HG02970 (cell line): ENCODE data around the gene OAT.

Source experiments
- ATAC-seq: cut with Tn5 transposase; IDR thresholded peaks from one replicate; pipeline ENCODE4 v1.9.1; 2021; ENCODE audit warnings: mild to moderate bottlenecking, moderate library complexity, moderate number of reproducible peaks; ENCODE audit not compliant: unreplicated experiment, low FRiP score

The OAT gene

DNA sequence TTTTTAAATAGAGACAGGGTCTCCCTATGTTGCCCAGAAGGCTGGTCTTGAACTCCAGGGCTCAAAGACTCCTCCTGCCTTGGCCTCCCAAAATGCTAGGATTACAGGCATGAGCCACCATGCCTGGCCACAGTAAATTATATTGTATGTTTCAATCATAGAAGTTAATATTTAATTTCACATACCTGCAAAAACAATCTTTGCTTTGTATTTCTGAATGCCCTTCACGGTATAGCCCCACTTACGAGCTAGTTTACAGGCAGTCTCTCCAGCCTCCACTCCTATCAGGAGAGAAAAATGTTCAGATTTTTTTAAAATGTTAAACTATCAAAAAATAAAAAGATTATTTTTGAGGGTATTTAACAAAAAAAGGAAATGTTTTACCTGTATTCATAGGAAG, 10.4 kb downstream of the OAT start:
- no peak for ATAC-seq

DNA sequence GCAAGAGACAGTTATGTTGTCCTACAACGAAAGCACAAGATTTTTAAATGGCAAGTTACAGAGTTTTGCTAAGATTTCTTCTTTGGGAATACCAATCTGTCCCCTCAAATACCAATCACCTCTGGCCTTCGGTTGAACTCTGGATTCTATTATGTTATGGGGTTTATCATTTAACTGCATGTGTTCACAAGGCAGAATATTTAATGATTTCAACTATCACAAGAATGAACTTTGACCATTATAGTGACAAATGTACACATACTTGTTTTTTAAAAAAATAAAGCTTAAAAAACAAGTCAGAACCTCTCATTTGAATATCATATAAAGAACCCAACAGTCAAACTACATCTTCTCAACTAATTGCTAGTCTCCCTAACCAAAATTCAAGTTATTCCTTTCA, 11.3 kb downstream of the OAT start:
- ATAC-seq: no peak

DNA sequence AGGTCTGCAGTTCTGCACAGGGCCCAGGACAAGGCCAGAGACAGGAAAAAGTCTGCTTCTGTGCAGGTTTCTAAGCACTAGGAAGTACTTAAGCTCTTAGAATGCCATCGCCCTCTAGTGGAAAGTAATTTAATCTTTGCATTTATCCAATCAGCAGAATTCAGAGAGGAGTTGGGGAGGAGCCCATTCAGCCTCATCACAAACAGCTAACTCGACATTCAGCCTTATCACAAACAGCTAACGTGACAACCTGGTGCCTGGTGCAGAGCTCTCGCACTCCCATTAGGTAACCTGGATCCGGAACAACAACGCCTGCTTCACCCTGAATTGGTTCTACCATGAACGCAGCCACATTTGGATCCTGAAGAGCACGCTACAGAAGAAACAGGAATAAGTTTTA, 15.2 kb downstream of the OAT start:
- ATAC-seq: no peak

DNA sequence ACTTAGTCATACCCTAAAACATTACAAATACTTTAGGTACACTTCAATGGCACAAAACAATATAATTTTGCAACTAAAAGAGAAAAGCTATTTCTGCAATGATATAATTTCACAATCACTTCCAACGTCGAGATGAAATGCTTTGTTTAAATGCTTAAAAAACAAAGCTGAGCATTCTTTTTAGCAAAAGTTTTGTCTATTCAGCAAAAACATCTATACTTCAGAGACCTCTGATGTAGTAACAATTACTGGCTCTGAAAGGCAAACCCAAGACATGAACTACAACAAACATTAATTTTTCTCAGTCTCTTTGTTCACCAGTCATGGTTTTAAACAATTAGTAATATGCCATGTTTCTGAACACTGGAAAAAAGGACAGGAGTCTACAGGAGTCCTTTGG, 16.4 kb downstream of the OAT start:
- ATAC-seq: no peak

DNA sequence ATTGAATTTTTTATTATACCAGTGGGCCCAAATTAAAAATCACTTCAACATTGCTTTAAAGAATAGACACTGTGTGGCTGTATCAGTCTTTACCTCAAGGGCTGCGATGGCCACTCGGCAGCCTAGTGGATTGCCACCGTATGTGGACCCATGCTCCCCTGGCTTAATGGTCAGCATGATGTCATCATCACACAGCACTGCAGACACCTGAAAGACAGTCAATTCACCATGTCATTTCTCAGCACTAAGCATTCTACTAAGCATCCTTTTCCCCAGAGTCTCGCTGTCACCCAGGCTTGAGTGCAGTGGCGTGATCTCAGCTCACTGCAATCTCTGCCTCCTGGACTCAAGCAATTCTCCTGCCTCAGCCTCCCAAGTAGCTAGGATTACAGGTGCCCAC, 17.1 kb downstream of the OAT start:
- no peak for ATAC-seq

DNA sequence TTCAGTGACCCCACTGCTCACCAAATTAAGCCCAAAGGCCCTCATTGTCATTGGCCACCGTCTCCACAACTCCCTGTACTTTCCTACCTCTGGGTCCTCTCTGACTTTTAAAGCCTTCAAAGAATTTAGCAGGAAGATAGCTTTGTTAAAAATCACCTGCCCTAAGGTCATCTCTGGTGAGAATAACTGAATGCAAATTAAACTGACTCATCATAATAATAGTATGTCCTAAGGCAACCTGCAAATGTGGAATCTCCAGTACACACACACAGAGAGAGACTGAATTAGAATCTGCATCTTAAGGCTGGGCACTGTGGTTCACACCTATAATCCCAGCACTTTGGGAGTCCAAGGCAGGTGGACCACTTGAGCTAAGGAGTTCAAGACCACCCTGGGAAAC, 24.1 kb downstream of the OAT start:
- no peak for ATAC-seq

DNA sequence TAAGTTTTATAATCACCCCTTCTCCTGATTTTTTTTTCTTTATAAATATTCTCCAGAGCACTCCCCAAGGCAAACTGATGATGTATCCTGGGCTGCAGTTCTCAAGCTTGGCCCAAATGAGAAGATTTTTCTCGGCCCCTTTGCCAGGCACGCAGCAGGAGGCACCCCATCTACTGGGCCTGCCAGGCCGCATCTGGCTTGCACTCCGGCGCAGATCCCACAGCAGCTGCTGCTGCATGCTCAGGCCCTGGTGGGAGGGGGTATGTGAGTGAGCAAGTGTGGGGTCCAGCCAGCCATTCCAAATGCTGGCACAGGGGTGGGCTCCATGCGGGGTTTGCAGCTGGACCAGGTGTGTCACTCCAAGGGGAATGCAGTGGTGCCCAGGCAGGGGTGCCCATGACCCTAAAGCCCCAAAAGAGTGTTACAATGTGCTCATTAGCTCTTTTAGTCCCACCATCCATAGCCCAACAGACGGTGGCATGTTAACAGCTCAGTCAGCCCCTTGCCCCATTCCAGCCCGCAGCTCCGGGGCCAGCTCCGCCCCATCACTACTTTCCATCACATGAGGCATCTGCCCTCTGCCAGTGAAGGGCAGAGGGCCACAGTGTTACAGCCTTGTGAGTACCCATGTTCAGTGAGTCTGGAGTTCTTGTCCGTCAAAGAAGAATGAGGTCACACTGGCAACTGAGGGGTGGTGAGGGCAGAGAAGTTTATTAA, 25.9 kb downstream of the OAT start:
- no peak for ATAC-seq

DNA sequence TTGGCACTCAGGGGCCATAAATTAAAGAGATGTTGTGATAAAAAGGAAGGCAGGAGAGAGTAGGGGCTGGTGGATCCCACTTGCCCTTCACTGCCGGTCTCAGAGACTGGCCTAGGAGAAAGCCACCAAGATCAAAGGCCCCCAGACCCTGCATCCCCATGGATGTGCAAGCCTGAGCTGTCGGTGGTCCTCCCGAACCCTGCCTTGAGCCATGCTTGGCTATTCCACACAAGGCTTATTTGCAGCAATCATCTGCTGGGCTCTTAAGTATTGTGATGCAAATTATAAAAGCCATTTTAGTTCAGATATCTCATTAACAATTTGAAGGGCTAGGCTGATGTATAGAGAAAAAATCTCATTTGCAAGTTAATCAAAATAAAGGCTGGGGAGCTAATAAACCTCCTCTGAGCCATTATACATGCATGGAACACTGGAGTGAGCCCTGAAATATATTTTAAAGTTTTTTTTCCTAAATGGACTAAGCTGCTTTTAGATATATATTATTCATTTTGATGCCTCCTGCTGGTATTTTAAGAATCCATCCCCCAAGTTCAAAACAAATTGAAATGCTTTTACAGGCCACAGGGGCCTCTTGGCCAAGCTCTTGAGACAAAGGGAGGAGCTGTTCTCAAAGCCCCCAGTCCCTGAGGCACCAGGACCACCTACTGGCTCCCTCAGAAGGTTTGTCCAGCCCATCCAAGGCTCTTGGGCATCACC, 28.1 kb downstream of the OAT start:
- ATAC-seq: no peak

DNA sequence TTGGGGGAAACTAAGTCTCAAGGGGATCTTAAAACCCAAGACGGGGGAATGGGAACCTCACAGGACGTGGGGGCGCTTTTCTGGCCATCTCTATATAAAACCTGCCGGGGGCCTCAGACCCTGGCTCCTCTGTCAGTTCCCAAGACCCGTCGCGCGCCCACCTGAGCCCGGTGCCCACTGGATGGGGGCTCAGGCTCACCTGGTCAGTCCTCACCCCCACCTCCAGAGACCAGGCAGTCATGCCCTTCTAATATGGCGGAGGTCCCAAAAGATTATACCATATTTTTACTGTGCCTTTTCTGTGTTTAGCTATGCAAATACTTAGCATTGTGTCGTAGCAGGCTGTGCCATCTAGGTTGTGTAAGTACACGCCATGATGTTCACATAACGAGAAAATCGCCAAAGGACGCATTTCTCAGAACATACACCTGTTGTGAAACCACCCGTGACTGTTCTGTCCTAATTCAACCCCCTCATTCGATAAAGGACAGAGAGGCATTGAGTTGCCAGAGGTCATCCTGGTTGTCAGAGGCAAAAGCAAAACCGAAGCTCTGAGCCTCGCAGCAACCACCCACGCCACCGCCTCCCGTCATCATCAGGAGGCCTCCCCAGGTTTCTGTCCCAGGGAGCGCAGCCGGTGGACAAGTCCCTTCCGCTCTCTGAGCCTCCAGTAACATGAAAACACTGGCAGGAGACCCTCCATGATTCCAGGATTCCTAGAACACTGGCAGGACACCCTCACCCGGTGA, 28.9 kb downstream of the OAT start:
- no peak for ATAC-seq

DNA sequence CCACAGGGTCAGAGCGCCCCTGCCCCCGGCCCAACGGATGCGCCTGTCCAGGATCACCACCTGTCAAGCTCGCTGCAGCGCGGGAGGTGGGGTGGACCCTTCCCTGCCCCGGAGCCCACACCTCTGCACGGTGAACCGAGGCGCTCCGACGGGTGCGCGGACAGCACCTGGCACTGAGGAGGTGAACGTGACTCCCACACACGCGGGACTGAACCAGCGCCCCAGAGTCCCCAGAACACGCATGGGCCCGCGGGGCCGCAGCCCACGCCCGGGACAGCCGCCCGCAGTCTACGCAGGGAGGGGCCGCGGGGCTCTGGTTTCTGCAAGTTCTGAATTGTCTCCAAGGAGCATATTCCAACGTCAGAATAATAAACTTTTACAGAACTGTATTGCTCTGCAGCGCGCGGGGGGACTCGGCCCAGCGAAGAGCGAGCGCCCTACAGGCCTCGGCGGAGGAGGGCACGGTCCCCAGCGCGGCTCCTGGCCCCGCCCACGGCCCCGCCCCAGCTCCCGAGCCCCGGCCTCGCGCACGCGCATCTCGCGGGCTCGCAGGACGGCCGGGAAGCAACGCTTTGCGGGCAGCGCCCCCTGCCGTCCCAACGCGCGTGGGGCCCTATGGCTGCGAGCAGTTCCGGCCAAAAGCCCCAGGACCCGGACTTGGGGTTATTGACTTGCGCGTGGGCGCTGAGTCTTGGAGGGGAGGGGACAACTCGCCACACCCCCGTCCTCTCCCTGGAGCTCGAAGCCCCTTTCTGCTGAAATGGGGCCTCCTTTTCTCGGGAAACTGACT, 29.7 kb downstream of the OAT start:
- peak; percentile 91 for ATAC-seq

DNA sequence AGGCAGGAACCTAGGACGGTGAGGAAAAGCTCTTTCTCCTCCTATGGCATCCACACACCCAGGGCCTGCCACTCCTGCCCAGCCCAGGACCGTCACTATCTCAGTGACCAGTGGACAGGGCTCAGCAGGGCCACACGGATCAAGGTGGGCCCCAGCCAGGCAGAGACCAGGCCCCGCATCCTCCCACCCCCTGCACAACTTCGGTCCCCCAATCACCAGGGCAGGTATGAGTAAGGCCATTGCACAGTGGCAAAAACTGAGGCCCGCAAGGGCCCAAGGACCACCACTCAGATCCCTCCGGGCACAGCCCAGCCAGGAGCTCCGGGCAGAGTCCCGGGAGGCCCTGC, 30.3 kb downstream of the OAT start:
- ATAC-seq: no peak

DNA sequence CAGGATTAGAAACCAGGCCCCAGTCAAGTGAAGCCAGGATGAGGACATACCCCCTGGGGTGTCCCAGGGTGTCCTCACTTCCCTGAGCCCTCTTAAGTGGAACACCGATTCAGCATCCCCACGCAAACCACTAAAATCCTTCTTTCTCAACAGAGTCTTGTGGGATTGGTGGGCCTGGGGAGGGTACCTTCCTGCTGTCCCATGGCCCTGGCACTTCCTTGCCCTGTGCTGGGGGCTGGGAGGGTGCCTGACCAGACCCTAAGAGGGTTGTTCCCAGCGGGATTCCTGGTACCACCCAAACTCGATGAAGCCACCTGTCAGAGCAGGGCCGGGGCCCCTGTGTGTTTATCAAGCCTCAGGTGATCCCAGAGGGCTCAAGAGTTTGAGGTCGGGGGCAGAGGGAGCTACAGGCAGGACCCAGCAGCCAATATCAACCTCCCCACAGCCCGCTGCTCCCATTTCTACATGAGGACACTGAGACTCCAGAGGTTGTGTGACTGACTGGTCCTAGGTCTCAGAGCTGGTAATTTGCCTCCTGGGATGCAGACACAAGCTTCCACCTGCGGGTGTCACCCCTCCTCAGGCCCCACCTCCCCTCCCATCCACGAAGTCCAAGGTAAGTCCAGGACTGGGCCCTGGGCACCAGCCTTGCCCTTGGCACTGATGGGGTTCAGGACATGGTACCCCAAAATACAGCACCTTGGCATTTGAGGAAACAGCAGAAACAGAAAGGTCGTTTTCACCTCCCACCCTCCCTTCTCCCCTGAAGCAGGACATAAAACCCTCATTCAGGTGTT, 31.4 kb downstream of the OAT start:
- no peak for ATAC-seq

DNA sequence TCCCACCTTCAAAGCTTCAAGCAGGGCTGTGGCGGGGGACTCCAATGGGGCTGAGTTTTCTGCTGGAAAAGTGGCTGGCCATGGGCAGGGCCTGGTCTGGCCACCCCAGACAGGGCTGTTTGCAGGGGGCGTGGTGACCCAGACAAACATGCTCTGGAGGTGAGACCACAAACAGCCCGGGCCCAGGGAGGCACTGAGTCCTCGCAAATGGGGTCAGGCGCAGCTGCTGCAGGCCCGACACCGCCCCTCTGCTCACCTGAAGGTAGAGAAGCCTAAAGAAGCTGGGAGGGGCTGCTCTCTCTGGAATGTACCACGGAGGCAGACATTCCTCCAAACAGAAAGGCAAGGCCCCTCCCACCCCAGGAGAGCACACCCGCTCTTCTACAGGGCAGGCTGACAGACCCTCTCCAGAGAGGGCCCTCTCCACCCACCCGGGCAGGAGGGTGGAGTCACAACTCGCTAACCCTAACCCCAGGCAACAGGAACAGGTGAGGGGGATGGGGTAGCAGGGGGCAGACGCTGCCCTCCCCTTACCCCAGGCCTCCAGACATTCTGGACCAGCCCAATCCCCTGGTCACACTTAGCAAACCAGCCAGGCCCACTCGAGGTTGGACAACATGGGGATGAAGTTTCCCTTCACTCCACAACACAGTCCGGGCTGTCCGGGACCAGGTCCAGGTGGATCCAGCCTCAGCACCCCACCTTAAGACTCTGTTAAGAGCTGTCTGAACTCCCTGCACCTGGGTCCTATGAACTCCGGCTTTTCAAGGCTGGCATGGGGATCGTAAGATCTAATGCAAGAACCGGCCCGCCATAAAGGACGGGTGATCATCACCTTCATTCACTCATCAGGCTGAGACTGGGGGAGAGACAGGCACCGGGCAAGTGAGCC, 32.3 kb downstream of the OAT start:
- no peak for ATAC-seq

DNA sequence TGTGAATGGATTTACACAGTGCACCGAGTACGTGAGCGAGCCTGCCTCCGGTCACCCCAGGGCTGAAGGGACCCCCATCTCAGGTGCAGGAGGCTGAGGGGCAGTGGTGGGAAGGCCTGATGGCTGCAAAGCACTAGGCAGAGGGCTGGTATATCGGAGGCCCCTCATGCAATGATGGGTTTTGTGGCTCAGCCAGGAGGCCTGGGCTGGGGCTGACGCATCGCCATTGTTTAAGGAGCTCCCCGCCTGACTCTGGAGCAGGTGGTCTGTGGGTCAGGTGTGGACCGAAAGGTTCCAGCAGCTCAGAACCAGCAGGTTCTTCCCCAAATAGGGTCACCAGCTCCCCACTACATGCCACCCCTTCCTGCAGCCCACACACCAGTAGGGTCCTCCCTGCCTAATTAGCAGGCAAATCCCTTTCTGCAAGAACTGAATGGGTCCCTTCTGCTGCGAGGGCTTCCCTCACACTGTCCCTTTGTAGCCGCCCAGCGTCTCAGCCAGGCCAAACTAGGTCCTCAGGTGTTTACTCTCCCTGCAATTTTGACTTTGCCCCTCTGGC, 33.0 kb downstream of the OAT start:
- ATAC-seq: no peak

DNA sequence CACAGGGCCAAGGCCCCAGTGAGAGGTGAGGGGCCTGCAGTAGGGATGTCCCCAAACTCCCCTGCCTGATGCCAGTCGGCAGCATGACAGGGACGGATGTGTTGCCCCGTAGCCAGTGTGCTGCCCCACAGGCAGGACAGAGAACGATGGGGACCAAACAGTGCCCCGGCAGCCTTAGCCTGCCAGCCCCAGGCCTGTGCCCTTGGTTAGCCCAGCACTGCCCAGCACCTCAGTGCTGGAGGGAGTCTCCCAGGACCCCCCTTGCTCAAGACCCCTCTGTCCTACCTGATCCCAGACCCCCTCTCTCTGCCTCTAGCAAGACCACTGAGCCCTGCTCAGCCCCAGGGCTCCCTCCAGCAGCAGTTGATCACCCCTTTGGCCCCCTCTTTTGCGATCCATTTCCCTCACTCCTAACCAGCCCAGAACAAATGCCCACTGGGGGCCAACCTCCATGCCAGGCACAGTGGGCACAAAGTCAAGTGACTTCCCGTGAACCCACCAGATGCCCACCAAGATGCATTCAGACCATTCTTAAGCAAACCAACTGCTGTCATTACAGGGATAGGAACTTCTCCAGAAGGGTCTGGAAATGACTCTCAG, 34.0 kb downstream of the OAT start:
- ATAC-seq: no peak

DNA sequence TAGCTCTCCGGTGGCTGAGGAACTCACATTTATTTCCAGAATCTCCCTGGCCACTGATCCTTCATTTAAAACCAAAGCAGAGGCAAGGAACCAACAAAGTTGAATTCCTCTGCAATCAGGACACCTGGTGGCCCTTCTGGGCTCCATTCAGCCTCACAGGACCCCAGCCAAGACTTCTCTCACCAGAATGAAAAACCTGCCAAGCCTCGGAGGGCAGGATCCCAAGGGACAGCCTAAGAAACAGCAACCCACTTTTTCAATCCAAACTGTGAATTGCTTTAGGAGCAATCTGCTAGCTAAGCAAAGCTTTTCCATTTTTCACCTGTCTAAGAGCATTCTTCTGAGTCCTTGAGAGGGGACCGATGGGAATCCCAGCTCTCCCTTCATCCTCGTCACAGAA, 34.6 kb downstream of the OAT start:
- no peak for ATAC-seq

DNA sequence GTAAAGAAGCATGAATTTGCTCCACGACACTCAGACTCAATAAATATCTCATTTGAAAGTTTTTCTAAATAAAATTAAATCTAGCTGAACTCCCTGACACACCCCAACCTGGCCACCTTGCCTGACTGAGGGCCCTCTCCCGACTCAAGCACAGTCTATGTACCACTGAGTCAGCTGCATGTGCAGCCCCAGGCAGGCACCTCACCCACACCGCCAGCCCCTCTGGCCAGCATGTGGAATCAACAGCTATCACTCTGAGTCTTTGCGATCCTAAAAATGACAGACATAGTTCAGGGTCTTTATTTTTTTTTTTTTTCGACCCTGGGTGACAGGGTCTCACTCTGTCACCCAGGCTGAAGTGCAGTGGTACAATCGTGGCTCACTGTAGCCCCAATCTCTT, 35.2 kb downstream of the OAT start:
- ATAC-seq: no peak

DNA sequence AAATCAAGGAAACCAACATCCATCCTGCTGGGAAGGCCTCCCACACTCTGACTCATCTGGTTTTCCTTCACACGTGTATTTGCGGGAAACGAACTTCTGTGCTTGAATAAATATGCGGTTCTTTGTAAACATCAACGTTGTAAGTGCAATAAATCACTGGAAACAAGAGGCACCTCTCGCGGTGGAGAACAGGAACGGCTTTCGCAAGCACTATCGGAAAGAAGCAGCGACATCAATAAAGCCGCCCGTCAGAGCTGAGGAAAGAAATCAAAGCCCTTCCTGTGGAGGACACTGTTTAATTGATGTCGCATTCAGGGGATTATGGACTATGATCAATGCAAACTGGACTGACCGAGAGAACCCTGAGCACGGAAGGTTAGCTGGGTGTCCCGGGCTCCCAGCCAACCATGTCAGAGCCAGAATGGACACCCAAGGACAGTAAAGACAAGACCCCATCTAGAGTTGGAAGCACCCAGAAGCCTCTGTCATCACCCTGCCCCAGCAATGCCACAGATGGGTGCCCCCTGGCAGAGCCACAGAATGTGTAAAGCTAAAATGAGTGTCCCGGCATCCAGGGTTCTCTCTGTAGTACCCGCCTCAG, 37.6 kb downstream of the OAT start:
- ATAC-seq: no peak
